ENCODE results near the gene PNKD.

DNA sequence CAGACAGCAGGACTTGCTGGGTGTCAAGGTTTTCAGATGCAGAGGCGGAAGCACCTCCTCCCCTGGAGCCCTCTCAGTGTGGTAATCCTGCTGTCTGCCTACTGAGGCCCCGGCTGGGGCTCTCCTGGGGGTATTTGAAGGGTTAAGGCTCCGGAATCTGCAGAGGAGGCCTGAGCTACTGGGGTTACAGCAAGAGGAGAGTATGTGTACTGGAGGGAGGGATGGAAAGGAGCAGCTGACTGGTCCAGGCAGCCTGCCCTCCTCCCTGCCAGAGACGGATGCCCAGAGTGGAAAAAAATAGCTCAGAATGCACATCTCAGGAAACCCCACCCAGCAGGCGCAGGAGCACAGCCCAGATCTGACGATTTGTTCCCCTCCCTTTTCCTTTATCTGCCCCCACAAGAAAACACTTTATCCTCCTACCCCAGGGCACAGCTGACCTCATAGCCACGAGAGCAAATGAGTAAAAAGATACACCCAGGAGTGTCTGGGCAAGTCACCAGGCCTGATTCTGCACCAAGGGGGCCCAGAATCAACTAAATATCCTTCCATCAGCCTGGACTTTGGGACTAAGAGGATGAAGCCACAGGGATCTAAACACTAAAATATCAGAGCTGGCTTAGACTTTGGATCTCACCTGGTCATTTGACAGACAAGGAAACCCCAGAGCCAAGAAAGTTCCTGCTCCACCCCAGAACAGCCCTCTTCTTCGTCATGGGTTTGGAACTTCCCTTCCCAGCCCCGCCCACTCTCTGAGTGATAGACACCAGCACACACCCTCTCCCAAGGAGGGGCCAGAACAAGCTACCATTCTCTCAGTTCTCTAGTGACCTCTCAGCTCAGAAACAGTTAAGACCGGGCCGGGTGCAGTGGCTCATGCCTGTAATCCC, 16.5 kb downstream of the PNKD start:
- no peak for TF ChIP-seq CTCF (conservative IDR thresholded peaks at IDR 0.05; ENCODE audit: low read depth in 2 of 2)
- TF ChIP-seq ETS1 (IDR thresholded peaks at IDR 0.05), result no peak
- no peak for TF ChIP-seq EZH2 (IDR thresholded peaks at IDR 0.05; ENCODE audit: low read depth, unreplicated experiment)
- TF ChIP-seq STAT1 (IDR thresholded peaks at IDR 0.05; ENCODE audit: unreplicated experiment), result no peak
- no peak for TF ChIP-seq EZH2phosphoT487 (IDR thresholded peaks at IDR 0.05; ENCODE audit: unreplicated experiment)
- TF ChIP-seq POLR2AphosphoS5 (IDR thresholded peaks at IDR 0.05; ENCODE audit: low read depth), result no peak
- no peak for TF ChIP-seq NANOG (IDR thresholded peaks at IDR 0.05; ENCODE audit: borderline replicate concordance)
- TF ChIP-seq JUNB (IDR thresholded peaks at IDR 0.05; ENCODE audit: unreplicated experiment), result no peak
- TF ChIP-seq, protein P1, sequence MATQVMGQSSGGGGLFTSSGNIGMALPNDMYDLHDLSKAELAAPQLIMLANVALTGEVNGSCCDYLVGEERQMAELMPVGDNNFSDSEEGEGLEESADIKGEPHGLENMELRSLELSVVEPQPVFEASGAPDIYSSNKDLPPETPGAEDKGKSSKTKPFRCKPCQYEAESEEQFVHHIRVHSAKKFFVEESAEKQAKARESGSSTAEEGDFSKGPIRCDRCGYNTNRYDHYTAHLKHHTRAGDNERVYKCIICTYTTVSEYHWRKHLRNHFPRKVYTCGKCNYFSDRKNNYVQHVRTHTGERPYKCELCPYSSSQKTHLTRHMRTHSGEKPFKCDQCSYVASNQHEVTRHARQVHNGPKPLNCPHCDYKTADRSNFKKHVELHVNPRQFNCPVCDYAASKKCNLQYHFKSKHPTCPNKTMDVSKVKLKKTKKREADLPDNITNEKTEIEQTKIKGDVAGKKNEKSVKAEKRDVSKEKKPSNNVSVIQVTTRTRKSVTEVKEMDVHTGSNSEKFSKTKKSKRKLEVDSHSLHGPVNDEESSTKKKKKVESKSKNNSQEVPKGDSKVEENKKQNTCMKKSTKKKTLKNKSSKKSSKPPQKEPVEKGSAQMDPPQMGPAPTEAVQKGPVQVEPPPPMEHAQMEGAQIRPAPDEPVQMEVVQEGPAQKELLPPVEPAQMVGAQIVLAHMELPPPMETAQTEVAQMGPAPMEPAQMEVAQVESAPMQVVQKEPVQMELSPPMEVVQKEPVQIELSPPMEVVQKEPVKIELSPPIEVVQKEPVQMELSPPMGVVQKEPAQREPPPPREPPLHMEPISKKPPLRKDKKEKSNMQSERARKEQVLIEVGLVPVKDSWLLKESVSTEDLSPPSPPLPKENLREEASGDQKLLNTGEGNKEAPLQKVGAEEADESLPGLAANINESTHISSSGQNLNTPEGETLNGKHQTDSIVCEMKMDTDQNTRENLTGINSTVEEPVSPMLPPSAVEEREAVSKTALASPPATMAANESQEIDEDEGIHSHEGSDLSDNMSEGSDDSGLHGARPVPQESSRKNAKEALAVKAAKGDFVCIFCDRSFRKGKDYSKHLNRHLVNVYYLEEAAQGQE (IDR thresholded peaks at IDR 0.05; ENCODE audit: unreplicated experiment), result no peak
- no peak for TF ChIP-seq ZNF114 (CRISPR knock-in tag; IDR thresholded peaks at IDR 0.05)
